ENCODE data around the gene EFEMP2. TPM values are rescaled to one million over a fixed set of nuclear protein-coding genes. Genes with fewer than 3 reads are reported as not detected.
"Not testable (repeated sequence)": the region's sequence is repeated elsewhere in the genome, so short reads cannot be mapped to it uniquely, and the experiment has no call there.

Gene EFEMP2
- total RNA-seq, 2 experiments from 2014 or later = 15.3 to 20.0 TPM

- ATAC-seq (ENCODE audit: low read depth) = peak; percentile 18
- peaks cover 2% of the 10 kb centered on the region for H3K9me3 Mint-ChIP-seq
- no peak overlapping the region for H3K4me3 Mint-ChIP-seq
- no peak for DNase-seq
- H3K36me3 Mint-ChIP-seq = peaks cover 37% of the 10 kb centered on the region
- no peak overlapping the region for H3K27ac Mint-ChIP-seq
- H3K4me1 Mint-ChIP-seq = peaks cover 17% of the 10 kb centered on the region
- H3K27me3 Mint-ChIP-seq = peaks cover 3% of the 10 kb centered on the region
- POLR2A ChIA-PET = interaction anchor here (0.7 to 5.6 kb wide), 6 partner anchors 9 to 35 kb away, joined by 3 to 25 read pairs (median 4); partner anchors contain the start of gene MUS81
Observed at GRCh38 chr11:65850217-65851082, 22.1 kb downstream of the EFEMP2 start.

- Mint-ChIP-seq H3K4me3 (no peak overlapping the region), H3K9me3 (peaks cover 2% of the 10 kb centered on the region), H3K27ac (no peak overlapping the region), H3K4me1 (peaks cover 17% of the 10 kb centered on the region), H3K36me3 (peaks cover 32% of the 10 kb centered on the region), H3K27me3 (peaks cover 3% of the 10 kb centered on the region)
- DNase-seq = no peak
- no peak for ATAC-seq (ENCODE audit: low read depth)
- POLR2A ChIA-PET = interaction anchor here (0.7 to 5.6 kb wide), 5 partner anchors 10 to 36 kb away, joined by 3 to 25 read pairs (median 5); partner anchors contain the start of gene MUS81
Observed at GRCh38 chr11:65849771-65850216, 22.8 kb downstream of the EFEMP2 start.

GRCh38 chr11:65849366-65849765 is 23.2 kb downstream of the EFEMP2 start:
- H3K9me3 Mint-ChIP-seq = peaks cover 2% of the 10 kb centered on the region
- ATAC-seq (ENCODE audit: low read depth) = no peak
- H3K27ac Mint-ChIP-seq = no peak overlapping the region
- POLR2A ChIA-PET = interaction anchor here (0.7 to 5.6 kb wide), 6 partner anchors 10 to 41 kb away, joined by 3 to 25 read pairs (median 4); partner anchors contain the start of genes CCDC85B and MUS81
- no peak for DNase-seq
- peaks cover 14% of the 10 kb centered on the region for H3K4me1 Mint-ChIP-seq
- H3K4me3 Mint-ChIP-seq = no peak overlapping the region
- peaks cover 3% of the 10 kb centered on the region for H3K27me3 Mint-ChIP-seq
- H3K36me3 Mint-ChIP-seq = peaks cover 28% of the 10 kb centered on the region

GRCh38 chr11:65848693-65849092 is 23.9 kb downstream of the EFEMP2 start:
- H3K27me3 Mint-ChIP-seq = not testable (repeated sequence)

GRCh38 chr11:65847746-65848145 is 24.9 kb downstream of the EFEMP2 start:
- ATAC-seq (ENCODE audit: low read depth) (no peak), DNase-seq (no peak)
- Mint-ChIP-seq H3K4me1 (peaks cover 4% of the 10 kb centered on the region), H3K27me3 (peaks cover 3% of the 10 kb centered on the region), H3K4me3 (no peak overlapping the region), H3K27ac (no peak overlapping the region), H3K36me3 (peaks cover 15% of the 10 kb centered on the region), H3K9me3 (peaks cover 2% of the 10 kb centered on the region)
- POLR2A ChIA-PET = interaction anchor here (1.4 to 2.8 kb wide), 3 partner anchors 12 to 15 kb away, joined by 3 to 22 read pairs (median 6); partner anchors contain the start of genes MUS81 and SNX32

More at GRCh38 chr11:65848693-65849092, 23.9 kb downstream of the EFEMP2 start:
- DNase-seq; H3K4me1 Mint-ChIP-seq; H3K27ac Mint-ChIP-seq; H3K4me3 Mint-ChIP-seq; H3K9me3 Mint-ChIP-seq; ATAC-seq (ENCODE audit: low read depth): not testable (repeated sequence)
- peaks cover 21% of the 10 kb centered on the region for H3K36me3 Mint-ChIP-seq
- POLR2A ChIA-PET = interaction anchor here (0.9 to 5.6 kb wide), 5 partner anchors 11 to 135 kb away, joined by 3 to 25 read pairs (median 3); partner anchors contain the start of genes CCDC85B and MUS81

- no peak overlapping the region for H3K4me3 Mint-ChIP-seq
- H3K27ac Mint-ChIP-seq = no peak overlapping the region
- peaks cover 3% of the 10 kb centered on the region for H3K27me3 Mint-ChIP-seq
- H3K36me3 Mint-ChIP-seq = no peaks in the 10 kb centered on the region
- no peaks in the 10 kb centered on the region for H3K9me3 Mint-ChIP-seq
- POLR2A ChIA-PET = interaction anchor here (1.0 to 1.4 kb wide), 2 partner anchors 11 to 46 kb away, joined by 3 read pairs; partner anchors contain the start of genes CCDC85B and SNX32
- no peak for DNase-seq
- ATAC-seq (ENCODE audit: low read depth) = no peak
- H3K4me1 Mint-ChIP-seq = no peaks in the 10 kb centered on the region
Observed at GRCh38 chr11:65844231-65844872, 28.2 kb downstream of the EFEMP2 start.

GRCh38 chr11:65843811-65844210 is 28.8 kb downstream of the EFEMP2 start:
- POLR2A ChIA-PET = interaction anchor here (0.7 to 1.4 kb wide), 3 partner anchors 10 to 46 kb away, joined by 3 read pairs; partner anchors contain the start of genes CCDC85B and SNX32
- ATAC-seq (ENCODE audit: low read depth) (no peak), DNase-seq (no peak)
- H3K27me3 Mint-ChIP-seq = peaks cover 3% of the 10 kb centered on the region
- H3K4me3 Mint-ChIP-seq = no peak overlapping the region
- no peaks in the 10 kb centered on the region for H3K4me1 Mint-ChIP-seq
- no peaks in the 10 kb centered on the region for H3K9me3 Mint-ChIP-seq
- no peaks in the 10 kb centered on the region for H3K36me3 Mint-ChIP-seq
- H3K27ac Mint-ChIP-seq = no peak overlapping the region

- no peak overlapping the region for H3K27ac Mint-ChIP-seq
- no peaks in the 10 kb centered on the region for H3K9me3 Mint-ChIP-seq
- H3K36me3 Mint-ChIP-seq = no peaks in the 10 kb centered on the region
- ATAC-seq (ENCODE audit: low read depth) (no peak), DNase-seq (no peak)
- H3K4me1 Mint-ChIP-seq = no peaks in the 10 kb centered on the region
- peaks cover 2% of the 10 kb centered on the region for H3K27me3 Mint-ChIP-seq
- POLR2A ChIA-PET = no interaction called here
- no peak overlapping the region for H3K4me3 Mint-ChIP-seq
Observed at GRCh38 chr11:65842144-65842543, 30.5 kb downstream of the EFEMP2 start.

- Mint-ChIP-seq H3K27me3 (peaks cover 22% of the 10 kb centered on the region), H3K36me3 (no peaks in the 10 kb centered on the region), H3K27ac (no peak overlapping the region), H3K4me1 (peaks cover 9% of the 10 kb centered on the region), H3K4me3 (no peak overlapping the region), H3K9me3 (no peaks in the 10 kb centered on the region)
- DNase-seq (no peak), ATAC-seq (ENCODE audit: low read depth) (no peak)
- POLR2A ChIA-PET = interaction anchor here (0.8 to 2.1 kb wide), 9 partner anchors 13 to 168 kb away, joined by 3 to 16 read pairs (median 4); partner anchors contain the start of genes BANF1, CCDC85B, CFL1 and FIBP
Observed at GRCh38 chr11:65834202-65834601, 38.4 kb downstream of the EFEMP2 start.

- Mint-ChIP-seq H3K36me3 (no peaks in the 10 kb centered on the region), H3K9me3 (no peaks in the 10 kb centered on the region), H3K27me3 (peaks cover 22% of the 10 kb centered on the region), H3K4me3 (no peak within 1 kb of the TSS), H3K27ac (no peak within 1 kb of the TSS), H3K4me1 (peaks cover 9% of the 10 kb centered on the region)
- POLR2A ChIA-PET = interaction anchor here (0.7 to 2.1 kb wide), 16 partner anchors 10 to 219 kb away, joined by 3 to 16 read pairs (median 3); partner anchors contain the start of genes BANF1, CCDC85B, CFL1 and FIBP
- DNase-seq (peak; percentile 96), ATAC-seq (ENCODE audit: low read depth) (peak; percentile 99)
Observed at GRCh38 chr11:65833297-65834030, 39.1 kb downstream of the EFEMP2 start, which contains the start of gene SNX32. Gene SNX32, plus strand, starts transcription at chr11:65833963. Its CDS starts 103 bp downstream, at chr11:65834066.

GRCh38 chr11:65832231-65832630 is 40.4 kb downstream of the EFEMP2 start:
- POLR2A ChIA-PET = interaction anchor here (0.9 to 2.1 kb wide), 6 partner anchors 16 to 105 kb away, joined by 3 to 16 read pairs (median 5); partner anchors contain the start of genes CCDC85B, CFL1 and MUS81
- Mint-ChIP-seq H3K4me1 (peaks cover 11% of the 10 kb centered on the region), H3K27me3 (peaks cover 20% of the 10 kb centered on the region)
- not testable (repeated sequence) for H3K36me3 Mint-ChIP-seq; H3K9me3 Mint-ChIP-seq; H3K27ac Mint-ChIP-seq; DNase-seq; ATAC-seq (ENCODE audit: low read depth); H3K4me3 Mint-ChIP-seq

- Mint-ChIP-seq H3K4me3 (no peak overlapping the region), H3K27ac (no peak overlapping the region), H3K9me3 (no peaks in the 10 kb centered on the region), H3K27me3 (peaks cover 20% of the 10 kb centered on the region), H3K4me1 (peaks cover 11% of the 10 kb centered on the region), H3K36me3 (no peaks in the 10 kb centered on the region)
- DNase-seq (no peak), ATAC-seq (ENCODE audit: low read depth) (no peak)
- POLR2A ChIA-PET = no interaction called here
Observed at GRCh38 chr11:65829459-65829858, 43.1 kb downstream of the EFEMP2 start.

All from activated naive CD8-positive, alpha-beta T cell treated with anti-CD3 and anti-CD28 coated beads, Interleukin-2, amount 10 ng/mL, durations not matched to agents 7 days and 5 days (primary cell).